Stimulated activated CD8-positive, alpha-beta memory T cell treated with anti-CD3 and anti-CD28 coated beads, Interleukin-4, amount 100 ng/mL, for 48 hours (primary cell): ENCODE results near the gene KLK15.

Experiments used
- DNase-seq: peaks from one replicate; pipeline ENCODE4 v3.0.0-alpha.2; 2020

The KLK15 gene

GRCh38 chr19:50843205-50843604, 9.8 kb upstream of the KLK15 start:
- DNase-seq = no peak

- DNase-seq = no peak
Observed at GRCh38 chr19:50842130-50842529, 8.8 kb upstream of the KLK15 start.

GRCh38 chr19:50839712-50840655, 6.6 kb upstream of the KLK15 start:
- DNase-seq = no peak

GRCh38 chr19:50838239-50838638, 4.9 kb upstream of the KLK15 start:
- DNase-seq = no peak

DNA sequence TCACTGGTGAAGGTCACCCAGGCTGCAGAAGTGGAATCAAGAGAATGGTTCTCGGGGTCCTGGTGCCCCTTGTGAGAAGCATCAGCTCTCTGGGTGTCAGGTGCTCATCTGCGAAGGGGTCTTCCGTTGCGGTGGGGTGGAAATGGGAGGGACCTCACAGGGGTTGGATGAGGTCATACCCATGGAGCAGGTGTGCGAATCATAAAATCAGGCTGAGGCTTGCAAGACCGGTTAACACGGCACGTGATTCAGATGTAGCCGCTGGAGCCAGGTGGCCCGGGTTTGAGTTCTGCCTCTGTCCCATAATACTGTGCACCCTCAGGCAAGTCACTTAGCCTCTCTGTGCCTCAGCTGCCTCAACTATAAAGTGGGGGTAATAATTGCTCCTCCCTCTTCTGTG, 3.9 kb upstream of the KLK15 start:
- no peak for DNase-seq

DNA sequence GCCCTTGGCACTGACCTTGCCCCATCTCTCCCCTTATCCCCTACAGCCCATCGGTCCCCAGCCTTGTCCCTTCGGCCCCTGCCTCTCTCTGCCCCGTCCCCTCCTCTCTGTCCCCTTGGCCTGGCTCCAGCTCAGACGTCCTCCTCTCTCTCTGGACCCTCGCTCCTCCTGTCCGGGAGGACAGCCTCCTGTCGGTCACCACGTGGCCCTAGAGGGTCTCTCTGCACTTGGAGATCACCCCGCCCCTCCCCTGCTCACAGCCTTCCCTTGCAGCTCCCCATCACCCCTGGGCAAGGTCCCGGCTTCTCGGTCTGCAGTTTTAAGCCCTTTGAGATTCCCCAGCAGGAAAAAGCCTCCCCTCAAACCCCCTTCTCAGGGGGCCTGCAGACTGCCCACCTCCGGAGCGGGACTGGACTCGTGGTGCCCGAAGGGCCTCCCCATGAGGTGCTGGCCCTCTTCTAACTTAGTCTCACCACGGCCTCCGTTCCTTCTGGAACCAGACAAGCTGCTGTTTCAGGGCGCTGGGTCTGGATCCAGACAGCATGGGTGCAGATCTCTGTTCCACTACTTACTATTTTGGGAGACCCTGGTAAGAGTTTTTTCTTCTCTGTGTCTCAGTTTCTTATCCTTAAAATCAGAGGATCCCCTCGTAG, 3.3 kb upstream of the KLK15 start:
- no peak for DNase-seq

DNA sequence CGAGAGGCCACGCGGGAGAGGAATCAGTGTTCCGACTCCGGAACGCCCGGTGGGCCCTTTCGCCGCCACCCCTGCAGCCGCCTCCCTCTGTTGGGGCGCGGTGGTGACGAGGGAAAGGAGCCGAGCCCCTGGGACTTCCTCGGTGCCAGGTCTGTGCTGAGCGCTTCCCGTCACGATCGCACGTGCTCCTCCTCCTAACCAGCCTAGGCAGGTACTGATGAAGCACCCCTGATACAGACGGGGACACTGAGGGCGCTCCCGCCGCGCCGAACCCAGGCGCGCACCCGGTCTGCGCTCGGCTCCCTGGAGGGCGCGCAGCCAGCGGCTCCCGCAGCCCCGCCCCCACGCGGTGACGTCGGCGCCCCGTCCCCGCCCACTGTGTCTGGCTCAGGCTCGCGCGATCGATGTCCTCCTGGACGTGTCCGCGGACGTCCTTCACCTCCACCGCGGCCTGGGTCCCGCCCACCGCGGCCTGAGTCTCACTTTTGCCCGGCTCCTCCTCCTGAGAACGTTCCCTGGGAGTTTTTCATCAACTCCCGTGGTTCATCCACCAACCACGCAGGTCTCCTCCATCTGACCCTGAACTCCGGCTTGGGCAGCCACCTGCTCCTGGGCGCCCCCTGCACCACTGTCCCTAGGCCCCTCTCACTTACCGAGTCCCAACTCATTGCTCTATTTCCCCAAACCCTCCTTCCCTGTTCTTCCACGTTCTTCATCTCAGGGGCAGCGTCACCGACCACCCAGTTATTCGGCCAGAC, 2.6 kb upstream of the KLK15 start:
- DNase-seq = peak; percentile 90

DNA sequence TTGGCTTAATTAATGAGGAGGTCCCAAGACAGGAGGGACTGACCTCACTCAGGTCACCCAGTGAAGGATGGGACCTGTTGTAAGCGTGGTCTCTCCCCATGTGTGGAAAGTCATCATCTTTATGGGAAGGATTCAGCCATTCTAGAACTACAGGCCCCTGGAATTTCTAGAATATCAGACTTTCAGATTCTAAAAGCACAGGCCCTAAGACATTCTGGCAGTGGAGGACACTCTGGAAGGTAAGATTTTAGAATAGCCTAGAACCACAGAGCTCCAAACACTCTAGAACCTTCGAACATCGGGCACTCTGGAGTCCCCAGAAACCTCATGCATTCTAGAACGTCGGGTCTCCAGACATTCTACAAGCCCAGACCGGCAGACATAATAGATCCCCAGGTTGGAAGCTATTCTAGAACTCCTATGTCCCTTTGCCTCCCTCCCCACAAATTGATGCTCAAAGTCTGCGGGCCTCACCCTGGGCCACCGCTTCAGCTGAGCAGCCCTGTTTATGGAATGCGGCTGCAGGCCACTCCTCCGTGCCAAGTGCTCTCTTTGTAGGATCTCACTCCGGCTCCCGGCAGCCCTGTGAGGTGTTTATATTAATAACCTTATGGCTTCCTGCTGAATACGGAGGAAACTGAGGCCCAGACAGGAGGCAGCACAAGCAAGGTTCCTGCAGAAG, 1.9 kb upstream of the KLK15 start:
- DNase-seq = no peak

- DNase-seq = no peak
Observed at GRCh38 chr19:50833802-50834167, 411 bp upstream of the KLK15 start.

GRCh38 chr19:50832666-50833065, 708 bp downstream of the KLK15 start:
- DNase-seq = no peak

GRCh38 chr19:50831026-50831396, 2.4 kb downstream of the KLK15 start:
- DNase-seq = no peak

DNA sequence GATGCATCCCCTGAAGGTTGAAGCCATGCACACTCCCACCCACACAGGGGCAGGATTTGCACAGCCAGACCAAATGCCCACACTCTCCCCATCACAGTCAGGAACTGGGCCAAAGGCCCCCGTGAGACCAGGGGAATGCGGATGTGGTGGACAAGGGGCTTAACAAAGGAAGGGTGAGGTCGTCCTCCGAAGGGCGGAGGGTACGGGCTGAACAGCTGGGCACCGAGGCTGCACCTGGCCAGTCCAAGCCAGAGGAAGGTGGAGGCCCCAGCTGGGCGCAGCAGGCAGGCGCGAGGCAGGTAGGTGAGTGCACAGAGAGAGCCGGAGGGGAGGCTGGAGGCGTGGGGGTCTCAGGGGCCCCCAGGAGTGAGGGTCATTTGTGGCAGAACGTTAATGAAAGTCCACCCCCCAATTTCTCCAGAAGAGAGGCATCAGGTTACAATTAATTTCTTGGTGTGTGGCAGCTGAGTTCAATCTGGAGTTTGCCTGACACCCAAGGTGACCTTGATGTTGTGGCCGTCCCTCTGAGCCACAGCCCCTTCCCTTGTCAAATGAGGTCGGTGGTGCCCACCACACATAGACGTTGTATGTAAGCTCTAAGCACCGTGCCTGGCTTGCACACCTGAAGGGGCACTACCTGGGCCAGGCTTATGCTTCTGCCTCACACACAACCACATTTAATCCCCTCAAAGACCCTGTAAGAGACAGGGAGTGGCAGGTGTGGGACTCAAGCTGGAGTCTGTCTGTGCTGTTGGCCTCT, 2.9 kb downstream of the KLK15 start:
- no peak for DNase-seq

- DNase-seq = no peak
Observed at GRCh38 chr19:50829801-50830200, 3.6 kb downstream of the KLK15 start.

- DNase-seq = no peak
Observed at GRCh38 chr19:50827476-50827875, 5.9 kb downstream of the KLK15 start.

- no peak for DNase-seq
Observed at GRCh38 chr19:50826492-50827240, 6.7 kb downstream of the KLK15 start.

GRCh38 chr19:50823389-50824042, 9.9 kb downstream of the KLK15 start, which contains the start of gene KLK1:
Gene KLK1, minus strand, starts transcription at chr19:50823787. Its CDS starts 39 bp downstream, at chr19:50823748.
- no peak for DNase-seq

- no peak for DNase-seq
Observed at GRCh38 chr19:50822661-50823208, 10.6 kb downstream of the KLK15 start.

GRCh38 chr19:50821622-50822021, 11.8 kb downstream of the KLK15 start:
- no peak for DNase-seq

- DNase-seq = no peak
Observed at GRCh38 chr19:50821248-50821612, 12.1 kb downstream of the KLK15 start.

GRCh38 chr19:50820549-50821247, 12.7 kb downstream of the KLK15 start:
- DNase-seq = no peak
